KMS-11 (cell line): ENCODE measurements around the gene NINJ1.

Source experiments
- H2AFZ ChIP-seq: fragments of 200-600 bp; sonication (generic); 2 replicates; pipeline ENCODE4 v1.6.1; 2016; ENCODE audit warnings: antibody characterized with exemption, mixed run types, low read depth
- H3K27ac ChIP-seq: fragments of 200-600 bp; sonication (generic); 2 replicates; pipeline ENCODE4 v1.6.1; 2016; ENCODE audit warnings: mild to moderate bottlenecking, mixed run types
- H3K27me3 ChIP-seq: fragments of 200-600 bp; sonication (generic); 2 replicates; pipeline ENCODE4 v1.6.1; 2017; ENCODE audit warnings: mild to moderate bottlenecking, low read depth, mixed run types, moderate library complexity; ENCODE audit not compliant: insufficient read depth
- H3K36me3 ChIP-seq: fragments of 200-600 bp; sonication (generic); 2 replicates; pipeline ENCODE4 v1.6.1; 2017; ENCODE audit warnings: mild to moderate bottlenecking, mixed run types; ENCODE audit not compliant: insufficient read depth
- H3K4me1 ChIP-seq: fragments of 200-600 bp; sonication (generic); 2 replicates; pipeline ENCODE4 v1.6.1; 2016; ENCODE audit warnings: mild to moderate bottlenecking, low read depth, mixed run types; ENCODE audit not compliant: poor library complexity, severe bottlenecking
- H3K4me2 ChIP-seq: fragments of 200-600 bp; sonication (generic); 2 replicates; pipeline ENCODE4 v1.7.0; 2016; ENCODE audit warnings: mild to moderate bottlenecking, mixed run types
- H3K4me3 ChIP-seq: fragments of 200-600 bp; sonication (generic); IDR thresholded peaks from 2 replicates; pipeline ENCODE4 v1.6.1; 2017; ENCODE audit warnings: low read depth, low read length, mixed read lengths; ENCODE audit not compliant: insufficient read depth
- H3K79me2 ChIP-seq: fragments of 200-600 bp; sonication (generic); 2 replicates; pipeline ENCODE4 v1.6.1; 2016; ENCODE audit warnings: low read depth, mixed run types; ENCODE audit not compliant: insufficient read depth
- H3K9ac ChIP-seq: fragments of 200-600 bp; sonication (generic); 2 replicates; pipeline ENCODE4 v1.6.1; 2016; ENCODE audit warnings: mild to moderate bottlenecking, mixed run types
- H4K20me1 ChIP-seq: fragments of 200-600 bp; sonication (generic); 2 replicates; pipeline ENCODE4 v1.6.1; 2016; ENCODE audit warnings: mild to moderate bottlenecking, mixed run types; ENCODE audit not compliant: insufficient read depth
- CTCF ChIP-seq: fragments of 200-600 bp; sonication (generic); conservative IDR thresholded peaks from 2 replicates; pipeline ENCODE4 v1.6.1; 2017; ENCODE audit warnings: low read depth, mild to moderate bottlenecking, antibody characterized with exemption, low read length, moderate library complexity, mixed read lengths

NINJ1 gene

GRCh38 chr9:93077811-93078210 lies 56.2 kb downstream of the NINJ1 start:
- H4K20me1 ChIP-seq: no peaks in the 10 kb centered on the region
- no peaks in the 10 kb centered on the region for H3K27me3 ChIP-seq
- H3K27ac ChIP-seq: no peak overlapping the region
- H3K79me2 ChIP-seq: no peaks in the 10 kb centered on the region
- H3K36me3 ChIP-seq: no peaks in the 10 kb centered on the region
- H3K4me1 ChIP-seq: peaks cover 1% of the 10 kb centered on the region
- no peak overlapping the region for H3K4me3 ChIP-seq
- H3K4me2 ChIP-seq: no peak overlapping the region
- H3K9ac ChIP-seq: no peak overlapping the region
- TF ChIP-seq CTCF: no peak
- no peak overlapping the region for H2AFZ ChIP-seq

GRCh38 chr9:93077367-93077766 lies 56.7 kb downstream of the NINJ1 start:
- Histone ChIP-seq H3K4me2 (no peak overlapping the region), H3K4me3 (no peak overlapping the region), H3K36me3 (no peaks in the 10 kb centered on the region), H3K27ac (no peak overlapping the region), H3K79me2 (no peaks in the 10 kb centered on the region), H4K20me1 (no peaks in the 10 kb centered on the region), H3K4me1 (peaks cover 6% of the 10 kb centered on the region), H3K27me3 (no peaks in the 10 kb centered on the region), H2AFZ (no peak overlapping the region), H3K9ac (no peak overlapping the region)
- no peak for TF ChIP-seq CTCF

GRCh38 chr9:93076792-93077128 lies 57.3 kb downstream of the NINJ1 start:
- TF ChIP-seq CTCF: no peak
- no peak overlapping the region for H3K4me2 ChIP-seq
- H2AFZ ChIP-seq: no peak overlapping the region
- no peak overlapping the region for H3K9ac ChIP-seq
- H3K4me3 ChIP-seq: no peak overlapping the region
- peaks cover 12% of the 10 kb centered on the region for H3K4me1 ChIP-seq
- H3K36me3 ChIP-seq: no peaks in the 10 kb centered on the region
- no peaks in the 10 kb centered on the region for H3K27me3 ChIP-seq
- no peaks in the 10 kb centered on the region for H3K79me2 ChIP-seq
- H4K20me1 ChIP-seq: no peaks in the 10 kb centered on the region
- H3K27ac ChIP-seq: no peak overlapping the region

- TF ChIP-seq CTCF: no peak
- no peak overlapping the region for H3K4me3 ChIP-seq
- no peaks in the 10 kb centered on the region for H4K20me1 ChIP-seq
- no peak overlapping the region for H3K9ac ChIP-seq
- no peaks in the 10 kb centered on the region for H3K36me3 ChIP-seq
- no peak overlapping the region for H3K4me2 ChIP-seq
- no peaks in the 10 kb centered on the region for H3K79me2 ChIP-seq
- no peak overlapping the region for H2AFZ ChIP-seq
- H3K4me1 ChIP-seq: peaks cover 17% of the 10 kb centered on the region
- no peaks in the 10 kb centered on the region for H3K27me3 ChIP-seq
- H3K27ac ChIP-seq: no peak overlapping the region
These were observed 57.8 kb downstream of the NINJ1 start for GRCh38 chr9:93076101-93076791.
